ENCODE measurements around the gene MCF2.

GRCh38 chrX:139720979-139721378, 13.0 kb upstream of the MCF2 start:
- TF ChIP-seq YY1 (IDR thresholded peaks at IDR 0.05; ENCODE audit: low read depth), result no peak
- TF ChIP-seq, protein P1, sequence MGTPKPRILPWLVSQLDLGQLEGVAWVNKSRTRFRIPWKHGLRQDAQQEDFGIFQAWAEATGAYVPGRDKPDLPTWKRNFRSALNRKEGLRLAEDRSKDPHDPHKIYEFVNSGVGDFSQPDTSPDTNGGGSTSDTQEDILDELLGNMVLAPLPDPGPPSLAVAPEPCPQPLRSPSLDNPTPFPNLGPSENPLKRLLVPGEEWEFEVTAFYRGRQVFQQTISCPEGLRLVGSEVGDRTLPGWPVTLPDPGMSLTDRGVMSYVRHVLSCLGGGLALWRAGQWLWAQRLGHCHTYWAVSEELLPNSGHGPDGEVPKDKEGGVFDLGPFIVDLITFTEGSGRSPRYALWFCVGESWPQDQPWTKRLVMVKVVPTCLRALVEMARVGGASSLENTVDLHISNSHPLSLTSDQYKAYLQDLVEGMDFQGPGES (IDR thresholded peaks at IDR 0.05; ENCODE audit: low read depth, low read length), result no peak
- TF ChIP-seq SMC3 (IDR thresholded peaks at IDR 0.05; ENCODE audit: low read depth, low read length), result no peak
- no peak for TF ChIP-seq EP300 (IDR thresholded peaks at IDR 0.05; ENCODE audit: borderline replicate concordance in 1 of 2, low read depth in 1 of 2, low read length in 1 of 2)
- TF ChIP-seq USF1 (IDR thresholded peaks at IDR 0.05; ENCODE audit: borderline replicate concordance, low read depth), result no peak
- no peak for TF ChIP-seq CTCF (IDR thresholded peaks at IDR 0.05)
- TF ChIP-seq TCF12 (IDR thresholded peaks at IDR 0.05), result no peak
- TF ChIP-seq, protein P2, sequence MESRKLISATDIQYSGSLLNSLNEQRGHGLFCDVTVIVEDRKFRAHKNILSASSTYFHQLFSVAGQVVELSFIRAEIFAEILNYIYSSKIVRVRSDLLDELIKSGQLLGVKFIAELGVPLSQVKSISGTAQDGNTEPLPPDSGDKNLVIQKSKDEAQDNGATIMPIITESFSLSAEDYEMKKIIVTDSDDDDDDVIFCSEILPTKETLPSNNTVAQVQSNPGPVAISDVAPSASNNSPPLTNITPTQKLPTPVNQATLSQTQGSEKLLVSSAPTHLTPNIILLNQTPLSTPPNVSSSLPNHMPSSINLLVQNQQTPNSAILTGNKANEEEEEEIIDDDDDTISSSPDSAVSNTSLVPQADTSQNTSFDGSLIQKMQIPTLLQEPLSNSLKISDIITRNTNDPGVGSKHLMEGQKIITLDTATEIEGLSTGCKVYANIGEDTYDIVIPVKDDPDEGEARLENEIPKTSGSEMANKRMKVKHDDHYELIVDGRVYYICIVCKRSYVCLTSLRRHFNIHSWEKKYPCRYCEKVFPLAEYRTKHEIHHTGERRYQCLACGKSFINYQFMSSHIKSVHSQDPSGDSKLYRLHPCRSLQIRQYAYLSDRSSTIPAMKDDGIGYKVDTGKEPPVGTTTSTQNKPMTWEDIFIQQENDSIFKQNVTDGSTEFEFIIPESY (IDR thresholded peaks at IDR 0.05; ENCODE audit: borderline replicate concordance, low read depth), result no peak
